GM12872 (cell line): ENCODE data around the gene TEN1.

Experiments used
- TF ChIP-seq, protein P1 (sequence below): IDR thresholded peaks from 3 replicates; pipeline ENCODE4 v1.5.1; 2011; ENCODE audit warnings: low read depth, mild to moderate bottlenecking, low read length, moderate library complexity; ENCODE audit not compliant: insufficient read depth

Gene TEN1

GRCh38 chr17:75981019-75981615 is 2.1 kb downstream of the TEN1 start:
- TF ChIP-seq, protein P1, sequence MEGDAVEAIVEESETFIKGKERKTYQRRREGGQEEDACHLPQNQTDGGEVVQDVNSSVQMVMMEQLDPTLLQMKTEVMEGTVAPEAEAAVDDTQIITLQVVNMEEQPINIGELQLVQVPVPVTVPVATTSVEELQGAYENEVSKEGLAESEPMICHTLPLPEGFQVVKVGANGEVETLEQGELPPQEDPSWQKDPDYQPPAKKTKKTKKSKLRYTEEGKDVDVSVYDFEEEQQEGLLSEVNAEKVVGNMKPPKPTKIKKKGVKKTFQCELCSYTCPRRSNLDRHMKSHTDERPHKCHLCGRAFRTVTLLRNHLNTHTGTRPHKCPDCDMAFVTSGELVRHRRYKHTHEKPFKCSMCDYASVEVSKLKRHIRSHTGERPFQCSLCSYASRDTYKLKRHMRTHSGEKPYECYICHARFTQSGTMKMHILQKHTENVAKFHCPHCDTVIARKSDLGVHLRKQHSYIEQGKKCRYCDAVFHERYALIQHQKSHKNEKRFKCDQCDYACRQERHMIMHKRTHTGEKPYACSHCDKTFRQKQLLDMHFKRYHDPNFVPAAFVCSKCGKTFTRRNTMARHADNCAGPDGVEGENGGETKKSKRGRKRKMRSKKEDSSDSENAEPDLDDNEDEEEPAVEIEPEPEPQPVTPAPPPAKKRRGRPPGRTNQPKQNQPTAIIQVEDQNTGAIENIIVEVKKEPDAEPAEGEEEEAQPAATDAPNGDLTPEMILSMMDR, result no peak

GRCh38 chr17:75983501-75984181 is 4.6 kb downstream of the TEN1 start:
- TF ChIP-seq, protein P1, result no peak

GRCh38 chr17:75985986-75986385 is 6.9 kb downstream of the TEN1 start:
- TF ChIP-seq, protein P1, result no peak

GRCh38 chr17:75987041-75987440 is 8.0 kb downstream of the TEN1 start:
- TF ChIP-seq, protein P1, result no peak

DNA sequence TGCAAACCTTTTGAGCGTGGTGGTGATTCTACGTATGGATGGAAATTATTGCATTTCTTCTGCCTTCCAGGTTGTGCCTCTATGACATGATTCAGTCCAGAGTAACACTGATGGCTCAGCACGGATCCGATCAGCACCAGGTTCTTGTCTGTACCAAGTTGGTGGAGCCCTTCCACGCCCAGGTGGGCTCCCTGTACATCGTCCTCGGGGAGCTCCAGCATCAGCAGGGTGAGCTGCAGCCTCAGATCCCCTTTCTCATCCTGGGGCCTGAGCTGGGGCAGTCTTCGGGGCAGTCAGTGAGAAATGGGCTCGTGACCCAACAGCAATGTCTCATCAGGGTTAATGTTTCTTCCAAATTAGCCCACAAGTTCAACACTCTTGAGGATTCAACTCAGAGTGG is 12.4 kb downstream of the TEN1 start:
- TF ChIP-seq, protein P1, result no peak

- TF ChIP-seq, protein P1, result no peak
Measured at GRCh38 chr17:75994802-75995370, 15.8 kb downstream of the TEN1 start.

DNA sequence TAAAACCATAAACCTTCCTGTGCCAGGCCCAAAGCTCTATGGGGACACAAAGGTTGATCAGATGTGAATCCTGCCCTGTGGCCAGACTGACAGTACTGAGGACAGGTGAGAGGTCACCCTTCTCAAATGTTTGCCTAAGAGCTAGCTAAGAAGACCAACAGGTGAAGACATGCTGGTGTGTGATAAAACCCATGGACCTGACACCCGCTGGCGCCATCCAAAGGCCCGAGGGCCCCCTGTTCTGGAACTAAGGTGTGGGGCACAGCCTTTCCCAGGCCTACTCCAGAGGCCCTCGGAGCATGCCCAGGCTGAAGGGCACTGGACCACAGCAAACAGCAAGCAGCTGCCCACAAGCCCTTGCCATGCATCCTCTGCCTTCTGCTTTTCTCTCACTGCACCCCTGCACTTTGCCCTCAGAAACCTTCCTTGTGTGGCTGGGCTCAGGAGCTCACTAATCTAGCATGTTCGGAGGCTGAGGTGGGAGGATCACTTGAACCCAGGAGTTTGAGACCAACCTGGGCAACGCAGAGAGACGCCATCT is 16.4 kb downstream of the TEN1 start:
- TF ChIP-seq, protein P1, result no peak
